ENCODE results near the gene TAF4B. TPM values are rescaled to one million over a fixed set of nuclear protein-coding genes. Genes with fewer than 3 reads are reported as not detected.
"Not testable (repeated sequence)": the region's sequence is repeated elsewhere in the genome, so short reads cannot be mapped to it uniquely, and the experiment has no call there.

The TAF4B gene
- total RNA-seq, 2 experiments from 2014 or later = 50.1 to 52.3 TPM

DNA sequence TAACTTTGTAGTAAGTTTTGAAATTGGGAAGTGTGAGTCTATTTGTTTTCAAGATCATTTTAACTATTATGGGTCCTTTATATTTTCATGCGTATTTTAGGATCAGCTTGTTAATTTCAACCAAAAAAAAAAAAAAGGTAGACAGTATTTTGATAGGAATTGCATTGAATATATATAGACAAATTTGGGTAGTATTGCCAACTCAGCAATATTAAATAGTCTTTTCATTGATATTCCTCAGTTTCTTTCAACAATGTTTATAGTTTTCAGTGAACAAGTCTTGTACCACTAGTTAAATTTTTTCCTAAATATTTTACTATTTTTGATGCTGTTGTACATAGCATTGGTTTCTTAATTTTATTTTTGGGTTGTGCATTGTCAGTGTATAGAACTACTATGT is 149.9 kb downstream of the TAF4B start:
- CTCF ChIA-PET (ENCODE audit: unreplicated experiment) = no interaction called here
- intact Hi-C loops (cut with micrococcal nuclease; ENCODE audit: unreplicated experiment) = no loop called here
- no TSS peak for BruUV-seq (replicated peaks)

DNA sequence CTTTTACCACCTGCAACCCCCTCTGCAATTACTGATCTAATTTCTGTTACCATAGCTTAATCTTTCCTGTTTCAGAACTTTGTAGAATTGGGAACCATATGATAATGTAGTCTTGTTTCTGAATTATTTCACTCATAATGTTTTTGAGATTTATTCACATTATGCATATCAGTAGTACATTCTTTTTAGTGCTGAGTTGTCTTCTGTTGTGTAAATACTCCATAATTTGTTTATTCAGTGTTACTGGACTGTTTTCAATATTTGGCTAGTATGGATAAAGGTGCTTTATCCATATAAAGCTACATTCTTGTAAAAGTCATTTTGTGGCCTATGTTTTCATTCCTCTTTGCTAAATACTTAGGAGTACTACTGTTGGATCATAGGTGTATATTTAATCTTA is 152.5 kb downstream of the TAF4B start:
- Histone ChIP-seq H4K20me1 (ENCODE audit: insufficient read depth, low read length) (no peaks in the 10 kb centered on the region), H3K4me2 (ENCODE audit: low read length) (no peak overlapping the region), H3K4me1 (ENCODE audit: insufficient read depth, low read length, poor library complexity, severe bottlenecking) (no peaks in the 10 kb centered on the region), H3K27ac (ENCODE audit: low read depth, low read length, poor library complexity, severe bottlenecking) (no peak overlapping the region), H3K79me2 (ENCODE audit: insufficient read depth, low read depth, low read length) (no peaks in the 10 kb centered on the region), H3K4me3 (ENCODE audit: low read depth, low read length, poor library complexity, severe bottlenecking) (no peak overlapping the region), H3K9me3 (ENCODE audit: low read length) (no peaks in the 10 kb centered on the region), H3K36me3 (ENCODE audit: insufficient read depth, low read length) (peaks cover 10% of the 10 kb centered on the region), H2AFZ (ENCODE audit: low read length) (no peak overlapping the region), H3K9me2 (ENCODE audit: insufficient read depth, low read length) (no peaks in the 10 kb centered on the region)
- ChIA-PET POLR2A (interaction anchor here (0.7 to 1.2 kb wide), 5 partner anchors 10 to 422 kb away, joined by 3 to 4 read pairs (median 3); no protein-coding TSS in a partner anchor), CTCF (ENCODE audit: unreplicated experiment) (interaction anchor here (1.0 kb wide), 1 partner anchor 90 kb away, joined by 3 read pairs; no protein-coding TSS in a partner anchor)
- intact Hi-C loops (cut with micrococcal nuclease; ENCODE audit: unreplicated experiment) = no loop called here
- no peak for DNase-seq (ENCODE audit: low spot score)
- BruUV-seq (replicated peaks) = no TSS peak
- TF ChIP-seq, protein P1, sequence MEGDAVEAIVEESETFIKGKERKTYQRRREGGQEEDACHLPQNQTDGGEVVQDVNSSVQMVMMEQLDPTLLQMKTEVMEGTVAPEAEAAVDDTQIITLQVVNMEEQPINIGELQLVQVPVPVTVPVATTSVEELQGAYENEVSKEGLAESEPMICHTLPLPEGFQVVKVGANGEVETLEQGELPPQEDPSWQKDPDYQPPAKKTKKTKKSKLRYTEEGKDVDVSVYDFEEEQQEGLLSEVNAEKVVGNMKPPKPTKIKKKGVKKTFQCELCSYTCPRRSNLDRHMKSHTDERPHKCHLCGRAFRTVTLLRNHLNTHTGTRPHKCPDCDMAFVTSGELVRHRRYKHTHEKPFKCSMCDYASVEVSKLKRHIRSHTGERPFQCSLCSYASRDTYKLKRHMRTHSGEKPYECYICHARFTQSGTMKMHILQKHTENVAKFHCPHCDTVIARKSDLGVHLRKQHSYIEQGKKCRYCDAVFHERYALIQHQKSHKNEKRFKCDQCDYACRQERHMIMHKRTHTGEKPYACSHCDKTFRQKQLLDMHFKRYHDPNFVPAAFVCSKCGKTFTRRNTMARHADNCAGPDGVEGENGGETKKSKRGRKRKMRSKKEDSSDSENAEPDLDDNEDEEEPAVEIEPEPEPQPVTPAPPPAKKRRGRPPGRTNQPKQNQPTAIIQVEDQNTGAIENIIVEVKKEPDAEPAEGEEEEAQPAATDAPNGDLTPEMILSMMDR (conservative IDR thresholded peaks at IDR 0.05; ENCODE audit: low read length) = no peak
- TF ChIP-seq EZH2phosphoT487 (IDR thresholded peaks at IDR 0.05; ENCODE audit: borderline replicate concordance, low read depth, low read length) = no peak

More for the DNA sequence above, 149.9 kb downstream of the TAF4B start:
- Histone ChIP-seq H3K4me1 (ENCODE audit: insufficient read depth, low read length, poor library complexity, severe bottlenecking) (no peaks in the 10 kb centered on the region), H2AFZ (ENCODE audit: low read length) (no peak overlapping the region), H3K4me2 (ENCODE audit: low read length) (no peak overlapping the region), H3K4me3 (ENCODE audit: low read depth, low read length, poor library complexity, severe bottlenecking) (no peak overlapping the region), H4K20me1 (ENCODE audit: insufficient read depth, low read length) (no peaks in the 10 kb centered on the region), H3K27ac (ENCODE audit: low read depth, low read length, poor library complexity, severe bottlenecking) (no peak overlapping the region), H3K79me2 (ENCODE audit: insufficient read depth, low read depth, low read length) (no peaks in the 10 kb centered on the region), H3K9me3 (ENCODE audit: low read length) (no peaks in the 10 kb centered on the region), H3K9me2 (ENCODE audit: insufficient read depth, low read length) (no peaks in the 10 kb centered on the region), H3K36me3 (ENCODE audit: insufficient read depth, low read length) (peaks cover 9% of the 10 kb centered on the region)
- DNase-seq (ENCODE audit: low spot score) = no peak
- TF ChIP-seq EZH2phosphoT487 (IDR thresholded peaks at IDR 0.05; ENCODE audit: borderline replicate concordance, low read depth, low read length) = no peak
- TF ChIP-seq, protein P1 (conservative IDR thresholded peaks at IDR 0.05; ENCODE audit: low read length) = no peak
- POLR2A ChIA-PET = interaction anchor here (1.0 kb wide), 1 partner anchor 15 kb away, joined by 4 read pairs; no protein-coding TSS in a partner anchor

GRCh38 chr18:26381555-26381954 is 155.3 kb downstream of the TAF4B start:
- H3K36me3 ChIP-seq (ENCODE audit: insufficient read depth, low read length) = peaks cover 16% of the 10 kb centered on the region
- H3K9me2 ChIP-seq (ENCODE audit: insufficient read depth, low read length); DNase-seq (ENCODE audit: low spot score); H4K20me1 ChIP-seq (ENCODE audit: insufficient read depth, low read length); H3K4me2 ChIP-seq (ENCODE audit: low read length); H3K4me3 ChIP-seq (ENCODE audit: low read depth, low read length, poor library complexity, severe bottlenecking); CTCF ChIA-PET (ENCODE audit: unreplicated experiment); H2AFZ ChIP-seq (ENCODE audit: low read length); BruUV-seq (replicated peaks); H3K79me2 ChIP-seq (ENCODE audit: insufficient read depth, low read depth, low read length); H3K9me3 ChIP-seq (ENCODE audit: low read length); H3K27ac ChIP-seq (ENCODE audit: low read depth, low read length, poor library complexity, severe bottlenecking); H3K4me1 ChIP-seq (ENCODE audit: insufficient read depth, low read length, poor library complexity, severe bottlenecking): not testable (repeated sequence)
- POLR2A ChIA-PET = interaction anchor here (0.7 to 1.4 kb wide), 2 partner anchors 8 to 368 kb away, joined by 3 to 6 read pairs; no protein-coding TSS in a partner anchor
- intact Hi-C loops (cut with micrococcal nuclease; ENCODE audit: unreplicated experiment) = loop anchor here (5.0 to 10.0 kb wide), 3 partner anchors 76 to 603 kb away; no protein-coding TSS in a partner anchor

All from OCI-LY7 (cell line).